DMS53 treated with DMSO at 0.1 percent for 48 hours (cell line): Measurements from ENCODE around the gene NCOR1.
"Not testable (repeated sequence)": the region's sequence is repeated elsewhere in the genome, so short reads cannot be mapped to it uniquely, and the experiment has no call there.

Experiments
- DNase-seq: peaks from one replicate; lab custom pipeline; 2025; ENCODE audit not compliant: unreplicated experiment; lab: John Stamatoyannopoulos, UW

Gene NCOR1

GRCh38 chr17:16101440-16101839, 113.9 kb downstream of the NCOR1 start:
- DNase-seq = no peak

DNA sequence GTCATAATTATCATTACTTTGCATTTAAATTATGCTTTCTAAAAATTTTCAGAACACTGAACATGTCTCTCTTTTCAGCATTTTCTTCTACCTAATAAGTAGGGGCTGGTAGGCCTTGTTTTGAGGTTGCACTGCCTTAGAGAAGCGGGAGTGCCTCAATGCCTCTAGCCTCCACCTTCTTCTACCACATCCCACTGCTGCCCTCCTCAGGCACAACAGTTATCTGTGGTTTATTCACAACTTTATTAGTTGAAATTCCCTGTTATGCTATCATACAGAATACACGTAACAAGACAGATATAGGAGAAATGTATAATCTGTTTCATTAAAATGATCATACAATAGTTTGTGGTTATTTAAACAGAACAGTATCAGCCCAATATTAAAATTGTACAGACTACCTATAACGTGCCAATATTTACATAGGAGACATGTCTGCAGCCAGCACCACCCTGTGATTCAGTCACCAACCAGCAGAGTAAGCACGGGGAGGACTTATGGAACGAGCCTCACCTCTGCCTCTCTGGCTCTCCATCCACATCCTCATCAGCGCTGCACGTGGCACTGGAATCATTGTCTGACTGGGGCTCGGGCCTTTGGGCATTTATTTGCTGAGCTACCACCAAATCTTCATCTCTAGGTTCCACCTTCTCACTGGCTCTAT, 114.5 kb downstream of the NCOR1 start:
- DNase-seq = no peak

GRCh38 chr17:16091773-16092172, 123.6 kb downstream of the NCOR1 start:
- no peak for DNase-seq

GRCh38 chr17:16086957-16087356, 128.4 kb downstream of the NCOR1 start:
- no peak for DNase-seq

DNA sequence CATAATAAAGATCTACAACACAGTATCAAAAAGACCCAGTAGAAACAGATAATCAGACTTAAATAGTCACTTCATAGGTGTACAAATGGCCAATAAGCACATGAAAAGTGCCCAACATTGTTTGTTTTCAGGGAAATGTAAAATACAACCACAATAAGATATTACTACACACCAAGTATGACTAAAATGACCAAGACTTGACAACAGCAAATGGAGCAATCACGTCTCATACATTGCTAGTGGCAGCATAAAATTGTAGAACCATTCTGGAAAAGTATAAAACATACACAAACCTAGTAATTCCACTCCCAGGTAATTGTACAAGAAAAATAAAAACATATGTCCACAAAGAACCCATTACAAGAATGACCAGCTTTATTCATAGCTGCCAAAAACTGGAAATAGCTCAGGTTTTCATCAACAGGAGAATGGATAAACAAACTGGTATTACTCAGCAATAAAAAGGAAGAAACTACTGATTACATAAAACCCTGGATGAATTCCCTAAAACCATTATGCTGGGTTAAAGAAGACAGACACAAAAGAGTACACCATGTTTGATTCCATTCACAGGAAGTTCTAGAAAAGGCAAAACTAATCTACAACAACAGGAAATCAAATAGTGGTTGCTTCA, 130.2 kb downstream of the NCOR1 start:
- no peak for DNase-seq

GRCh38 chr17:16083223-16083622, 132.1 kb downstream of the NCOR1 start:
- DNase-seq = no peak

- no peak for DNase-seq
These were observed 133.7 kb downstream of the NCOR1 start for GRCh38 chr17:16081507-16082087.

DNA sequence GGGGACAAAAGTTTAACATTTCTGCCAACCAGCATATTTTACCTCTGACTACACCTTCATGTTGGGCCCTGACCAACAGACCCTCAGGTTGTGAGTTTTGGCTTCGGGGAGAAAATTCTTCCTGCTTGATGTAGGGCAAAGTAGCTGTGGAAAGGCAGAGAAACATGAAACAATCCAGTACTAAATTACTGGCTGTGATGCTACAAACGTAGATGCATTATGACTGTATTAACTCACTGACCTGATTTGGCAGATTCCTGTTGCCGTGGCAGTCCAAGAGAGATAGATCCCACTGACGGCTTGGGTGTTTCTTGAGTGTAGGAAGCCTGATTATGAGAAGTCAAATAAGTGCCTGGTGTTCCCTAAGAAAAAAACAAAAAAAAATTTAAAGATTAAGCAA, 135.0 kb downstream of the NCOR1 start:
- DNase-seq = no peak

DNA sequence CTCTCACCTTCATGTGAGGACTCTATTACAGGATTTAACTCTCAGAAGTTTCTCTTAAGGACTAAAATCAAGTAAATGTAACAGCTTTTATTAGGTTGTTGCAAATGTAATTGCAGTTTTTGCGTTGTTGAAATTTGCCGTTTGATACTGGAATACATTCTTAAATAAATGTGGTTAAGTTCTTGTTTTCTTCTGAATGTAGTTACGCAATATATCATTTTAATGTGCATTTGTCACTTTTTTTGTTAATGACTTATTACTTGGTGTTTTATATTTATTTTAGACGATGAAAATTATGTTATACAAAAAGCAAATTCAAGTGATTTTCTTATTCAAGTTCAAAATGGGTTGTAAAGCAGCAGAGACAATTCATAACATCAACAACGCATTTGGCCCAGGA, 139.4 kb downstream of the NCOR1 start:
- no peak for DNase-seq

GRCh38 chr17:16074423-16074822, 140.9 kb downstream of the NCOR1 start:
- DNase-seq = no peak

GRCh38 chr17:16073845-16074244, 141.5 kb downstream of the NCOR1 start:
- DNase-seq = no peak

GRCh38 chr17:16072031-16072430, 143.3 kb downstream of the NCOR1 start:
- DNase-seq = no peak

DNA sequence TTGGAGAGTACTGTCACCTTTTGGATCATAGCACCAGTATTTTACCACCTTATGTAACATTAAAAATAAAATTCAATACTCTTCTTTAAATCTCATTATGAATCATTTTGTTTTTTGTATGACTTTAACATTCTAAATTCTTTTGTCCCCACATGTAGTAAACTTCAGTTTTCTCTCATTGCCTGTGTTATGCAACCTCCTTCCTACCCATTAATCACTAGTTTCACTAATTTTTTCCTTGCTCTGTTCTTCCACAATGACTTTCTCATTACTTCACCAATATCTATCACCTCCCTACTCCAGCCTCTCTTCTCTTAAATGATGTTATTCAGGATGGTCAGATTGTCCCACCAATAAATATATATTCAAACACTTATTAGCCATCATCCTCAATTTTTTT, 147.0 kb downstream of the NCOR1 start:
- DNase-seq = no peak

GRCh38 chr17:16066125-16066524, 149.2 kb downstream of the NCOR1 start:
- no peak for DNase-seq

GRCh38 chr17:16061631-16062030, 153.7 kb downstream of the NCOR1 start:
- DNase-seq = no peak

GRCh38 chr17:16055139-16055538, 160.2 kb downstream of the NCOR1 start:
- not testable (repeated sequence) for DNase-seq

DNA sequence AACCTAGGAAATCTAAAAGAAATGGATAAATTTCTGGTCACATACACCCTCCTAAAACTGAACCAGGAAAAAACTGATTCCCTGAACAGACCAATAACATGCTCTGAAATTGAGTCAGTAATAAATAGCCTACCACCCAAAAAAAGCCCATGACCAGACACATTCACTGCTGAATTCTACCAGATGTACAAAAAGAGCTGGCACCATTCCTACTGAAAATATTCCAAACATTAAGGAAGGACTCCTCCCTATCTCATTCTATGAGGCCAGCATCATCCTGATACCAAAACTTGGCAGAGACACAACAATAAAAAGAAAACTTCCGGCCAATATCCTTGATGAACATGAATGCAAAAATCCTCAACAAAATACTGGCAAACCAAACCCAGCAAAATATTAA, 162.8 kb downstream of the NCOR1 start:
- no peak for DNase-seq

DNA sequence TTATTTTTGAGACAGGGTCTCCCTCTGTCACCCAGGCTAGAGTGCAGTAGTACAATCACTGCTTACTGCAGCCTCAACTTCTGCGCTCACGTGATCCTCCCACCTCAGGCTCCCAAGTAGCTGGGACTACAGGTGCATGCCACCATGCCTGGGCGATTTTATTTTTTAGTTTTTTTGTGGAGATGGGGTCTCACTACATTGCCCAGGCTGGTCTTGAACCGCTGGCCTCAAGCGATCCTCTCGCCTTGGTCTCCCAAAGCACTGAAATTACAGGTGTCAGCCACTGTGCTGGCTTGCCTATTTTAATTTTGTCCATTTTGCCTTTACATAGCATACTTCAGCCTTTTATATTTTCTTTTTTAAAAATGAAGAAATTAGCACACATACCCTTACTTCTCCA, 164.5 kb downstream of the NCOR1 start:
- DNase-seq = no peak

GRCh38 chr17:16048811-16049449, 166.4 kb downstream of the NCOR1 start:
- no peak for DNase-seq

- DNase-seq = no peak
These were observed 168.4 kb downstream of the NCOR1 start for GRCh38 chr17:16046966-16047365.

GRCh38 chr17:16044487-16044886, 170.8 kb downstream of the NCOR1 start:
- DNase-seq = no peak

DNA sequence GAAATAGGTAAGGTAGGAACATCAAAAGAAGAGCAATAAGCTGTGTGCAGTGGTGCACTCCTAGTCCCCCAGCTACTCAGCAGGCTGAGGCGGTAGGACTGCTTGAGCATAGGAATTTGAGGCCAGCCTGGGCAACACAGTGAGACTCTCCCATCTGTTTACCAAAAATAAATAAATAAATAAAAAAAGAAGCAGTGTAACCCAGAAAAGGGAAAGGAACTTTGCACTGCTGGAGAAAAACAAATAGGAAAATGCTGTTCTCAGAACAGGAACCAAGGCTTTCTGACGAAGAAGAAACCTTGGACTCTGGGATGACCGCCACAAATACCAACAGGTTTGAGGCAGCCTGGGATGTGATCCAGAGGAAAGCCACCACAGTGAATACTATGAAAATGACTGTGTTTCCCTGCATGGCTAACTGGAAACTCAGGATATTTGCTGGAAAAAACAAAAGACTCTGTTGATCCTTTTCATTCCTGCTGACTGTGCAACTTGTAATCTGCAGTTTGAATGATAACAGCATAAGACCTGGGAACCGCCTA, 174.6 kb downstream of the NCOR1 start:
- DNase-seq = no peak
